OCI-LY3 (cell line): Measurements from ENCODE around the gene CAMKMT.
"Not testable (repeated sequence)": the region's sequence is repeated elsewhere in the genome, so short reads cannot be mapped to it uniquely, and the experiment has no call there.

ENCODE experiments used
- H2AFZ ChIP-seq: fragments of 200-600, 300-600 bp; shearing (Covaris generic); 2 replicates; pipeline ENCODE4 v1.6.0; 2014; ENCODE audit warnings: antibody characterized with exemption, low read depth, low read length
- H3K27ac ChIP-seq: fragments of 200-600, 300-600 bp; sonication (generic); 2 replicates; pipeline ENCODE4 v1.5.1; 2014; ENCODE audit warnings: mild to moderate bottlenecking, low read length, moderate library complexity, mixed read lengths
- H3K27me3 ChIP-seq: fragments of 200-600, 300-600 bp; sonication (generic); 2 replicates; pipeline ENCODE4 v1.6.1; 2014; ENCODE audit warnings: low read depth, low read length, mixed read lengths
- H3K36me3 ChIP-seq: fragments of 200-600, 300-600 bp; sonication (generic); replicated peaks from 2 replicates; pipeline ENCODE3; 2014; ENCODE audit warnings: low read depth, low read length, mixed read lengths
- H3K4me1 ChIP-seq: fragments of 300-600, 200-600 bp; sonication (generic); 2 replicates; pipeline ENCODE4 v1.6.1; 2014; ENCODE audit warnings: low read length, mixed read lengths
- H3K4me2 ChIP-seq: fragments of 200-600, 300-600 bp; sonication (generic); 2 replicates; pipeline ENCODE4 v1.6.1; 2014; ENCODE audit warnings: low read length, mixed read lengths
- H3K4me3 ChIP-seq: fragments of 300-600, 200-600 bp; sonication (generic); 2 replicates; pipeline ENCODE4 v1.5.1; 2014; ENCODE audit warnings: antibody characterized with exemption, mild to moderate bottlenecking, low read length, moderate library complexity
- H3K79me2 ChIP-seq: fragments of 300-600, 200-600 bp; shearing (Covaris generic); 2 replicates; pipeline ENCODE4 v1.6.1; 2014; ENCODE audit warnings: mild to moderate bottlenecking, low read length, mixed read lengths
- H3K9ac ChIP-seq: fragments of 300-600, 200-600 bp; shearing (Covaris generic); 2 replicates; pipeline ENCODE4 v1.6.0; 2014; ENCODE audit warnings: mild to moderate bottlenecking, low read length, moderate library complexity
- H3K9me3 ChIP-seq: fragments of 200-600, 300-600 bp; shearing (Covaris generic); 2 replicates; pipeline ENCODE4 v1.6.1; 2014; ENCODE audit warnings: low read length, mixed read lengths; ENCODE audit not compliant: insufficient read depth
- H4K20me1 ChIP-seq: fragments of 200-600, 300-600 bp; sonication (generic); 2 replicates; pipeline ENCODE4 v1.6.1; 2016; ENCODE audit warnings: low read length, mixed read lengths; ENCODE audit not compliant: insufficient read depth
- EZH2phosphoT487 ChIP-seq: fragments of 200-600 bp; shearing (Covaris generic); IDR thresholded peaks from 2 replicates; pipeline ENCODE4 v1.6.1; 2018; ENCODE audit warnings: antibody characterized with exemption, mixed run types, low read depth
- TF ChIP-seq, protein P1 (sequence below): fragments of 200-600, 300-600 bp; sonication (generic); IDR thresholded peaks from 2 replicates; pipeline ENCODE4 v1.5.1; 2014; ENCODE audit warnings: antibody characterized with exemption, low read length, low read depth

Gene CAMKMT

DNA sequence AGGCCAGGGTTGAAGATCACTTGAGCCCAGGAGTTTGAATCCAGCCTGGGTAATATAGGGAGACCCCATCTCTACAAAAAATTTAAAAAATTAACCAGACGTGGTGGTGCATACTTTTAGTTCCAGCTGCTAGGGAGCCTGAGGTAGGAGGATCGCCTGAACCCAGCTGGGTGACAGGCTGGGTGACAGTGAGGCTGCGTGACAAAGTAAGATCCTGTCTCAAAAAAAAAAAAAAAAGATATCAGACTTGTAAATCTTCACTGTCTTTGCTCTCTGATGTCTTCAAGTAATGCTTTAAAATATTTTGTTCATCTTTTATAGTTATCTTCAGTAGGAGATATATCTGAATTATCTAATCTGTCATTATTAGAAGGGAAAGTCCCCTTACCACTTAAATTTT lies 10.5 kb downstream of the CAMKMT start:
- Histone ChIP-seq H3K9ac (no peak overlapping the region), H2AFZ (no peak overlapping the region), H4K20me1 (no peaks in the 10 kb centered on the region), H3K4me3 (no peak overlapping the region), H3K27ac (no peak overlapping the region), H3K4me2 (no peak overlapping the region), H3K79me2 (no peaks in the 10 kb centered on the region; the same call in 1 of the 2 replicates), H3K9me3 (no peaks in the 10 kb centered on the region), H3K36me3 (no peaks in the 10 kb centered on the region), H3K27me3 (no peaks in the 10 kb centered on the region), H3K4me1 (no peaks in the 10 kb centered on the region)
- no peak for TF ChIP-seq EZH2phosphoT487
- TF ChIP-seq, protein P1, sequence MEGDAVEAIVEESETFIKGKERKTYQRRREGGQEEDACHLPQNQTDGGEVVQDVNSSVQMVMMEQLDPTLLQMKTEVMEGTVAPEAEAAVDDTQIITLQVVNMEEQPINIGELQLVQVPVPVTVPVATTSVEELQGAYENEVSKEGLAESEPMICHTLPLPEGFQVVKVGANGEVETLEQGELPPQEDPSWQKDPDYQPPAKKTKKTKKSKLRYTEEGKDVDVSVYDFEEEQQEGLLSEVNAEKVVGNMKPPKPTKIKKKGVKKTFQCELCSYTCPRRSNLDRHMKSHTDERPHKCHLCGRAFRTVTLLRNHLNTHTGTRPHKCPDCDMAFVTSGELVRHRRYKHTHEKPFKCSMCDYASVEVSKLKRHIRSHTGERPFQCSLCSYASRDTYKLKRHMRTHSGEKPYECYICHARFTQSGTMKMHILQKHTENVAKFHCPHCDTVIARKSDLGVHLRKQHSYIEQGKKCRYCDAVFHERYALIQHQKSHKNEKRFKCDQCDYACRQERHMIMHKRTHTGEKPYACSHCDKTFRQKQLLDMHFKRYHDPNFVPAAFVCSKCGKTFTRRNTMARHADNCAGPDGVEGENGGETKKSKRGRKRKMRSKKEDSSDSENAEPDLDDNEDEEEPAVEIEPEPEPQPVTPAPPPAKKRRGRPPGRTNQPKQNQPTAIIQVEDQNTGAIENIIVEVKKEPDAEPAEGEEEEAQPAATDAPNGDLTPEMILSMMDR: no peak

DNA sequence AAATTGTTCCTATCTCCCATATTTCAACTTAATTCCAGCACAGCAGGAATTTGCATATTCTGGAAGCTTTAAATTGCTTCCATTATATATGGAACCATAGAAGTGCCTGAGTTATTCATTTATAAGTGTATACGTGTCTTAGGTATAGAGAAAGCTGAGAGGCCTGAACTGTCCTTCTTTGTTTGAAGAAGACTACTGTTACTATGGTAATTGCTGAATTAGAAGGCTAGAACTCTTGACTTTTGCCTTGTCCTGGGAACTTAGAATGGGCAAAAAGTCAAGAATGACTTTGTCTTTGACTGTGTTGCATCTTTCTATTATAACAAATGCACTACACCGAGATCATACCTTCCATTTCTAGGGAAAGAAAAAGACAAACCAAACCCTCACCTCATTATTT lies 15.7 kb downstream of the CAMKMT start:
- TF ChIP-seq, protein P1: no peak
- no peak for TF ChIP-seq EZH2phosphoT487
- H3K9ac ChIP-seq: no peak overlapping the region
- H4K20me1 ChIP-seq: no peaks in the 10 kb centered on the region
- H3K36me3 ChIP-seq: no peaks in the 10 kb centered on the region
- no peak overlapping the region for H3K4me3 ChIP-seq
- H2AFZ ChIP-seq: no peak overlapping the region
- no peaks in the 10 kb centered on the region for H3K4me1 ChIP-seq
- no peaks in the 10 kb centered on the region for H3K9me3 ChIP-seq
- H3K79me2 ChIP-seq: no peaks in the 10 kb centered on the region
- no peak overlapping the region for H3K4me2 ChIP-seq
- no peak overlapping the region for H3K27ac ChIP-seq
- H3K27me3 ChIP-seq: no peaks in the 10 kb centered on the region

GRCh38 chr2:44385226-44385625 lies 23.5 kb downstream of the CAMKMT start:
- H3K27ac ChIP-seq, H3K4me2 ChIP-seq, H3K4me3 ChIP-seq, H3K27me3 ChIP-seq, H3K36me3 ChIP-seq, H3K4me1 ChIP-seq, H3K79me2 ChIP-seq, H2AFZ ChIP-seq, H3K9ac ChIP-seq, H3K9me3 ChIP-seq, H4K20me1 ChIP-seq: not testable (repeated sequence)

DNA sequence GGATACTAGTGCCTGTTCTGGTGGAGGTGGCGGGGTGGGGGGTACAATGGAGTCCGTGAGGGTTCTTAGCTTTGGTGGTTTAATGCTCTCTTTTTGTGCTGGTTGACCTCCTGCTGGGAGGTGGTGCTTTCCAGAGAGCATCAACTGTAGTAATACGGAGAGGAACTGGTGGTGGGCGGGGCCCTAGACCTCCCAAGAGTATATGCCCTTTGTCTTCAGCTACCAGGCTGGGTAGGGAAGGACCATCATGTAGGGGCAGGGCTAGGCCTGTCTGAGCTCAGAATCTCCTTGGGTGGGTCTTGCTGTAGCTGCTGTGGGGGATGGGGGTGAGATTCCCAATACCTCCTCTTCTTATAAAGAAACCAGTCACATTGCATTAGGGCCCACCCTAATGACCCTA lies 27.1 kb downstream of the CAMKMT start:
- no peak overlapping the region for H3K27ac ChIP-seq
- H4K20me1 ChIP-seq: no peaks in the 10 kb centered on the region
- no peaks in the 10 kb centered on the region for H3K79me2 ChIP-seq
- H3K9me3 ChIP-seq: no peaks in the 10 kb centered on the region
- no peak for TF ChIP-seq EZH2phosphoT487
- TF ChIP-seq, protein P1: no peak
- H3K36me3 ChIP-seq: no peaks in the 10 kb centered on the region
- H2AFZ ChIP-seq: no peak overlapping the region
- no peak overlapping the region for H3K4me2 ChIP-seq
- H3K27me3 ChIP-seq: no peaks in the 10 kb centered on the region
- H3K4me3 ChIP-seq: no peak overlapping the region
- H3K9ac ChIP-seq: no peak overlapping the region
- H3K4me1 ChIP-seq: peaks cover 6% of the 10 kb centered on the region; the same call in 1 of the 2 replicates

- H2AFZ ChIP-seq: no peak overlapping the region
- no peaks in the 10 kb centered on the region for H3K27me3 ChIP-seq
- no peak overlapping the region for H3K27ac ChIP-seq
- H4K20me1 ChIP-seq: no peaks in the 10 kb centered on the region
- no peak overlapping the region for H3K4me2 ChIP-seq
- H3K36me3 ChIP-seq: no peaks in the 10 kb centered on the region
- H3K9ac ChIP-seq: no peak overlapping the region
- H3K9me3 ChIP-seq: no peaks in the 10 kb centered on the region
- no peak overlapping the region for H3K4me3 ChIP-seq
- TF ChIP-seq, protein P1: peak; percentile 29
- TF ChIP-seq EZH2phosphoT487: no peak
- H3K79me2 ChIP-seq: no peaks in the 10 kb centered on the region
- H3K4me1 ChIP-seq: peaks cover 6% of the 10 kb centered on the region; the same call in 1 of the 2 replicates
Observed at GRCh38 chr2:44389895-44390294, 28.1 kb downstream of the CAMKMT start.
